H1 (cell line): ENCODE results near the gene B4GALNT1. TPM values are rescaled to one million over a fixed set of nuclear protein-coding genes. Genes with fewer than 3 reads are reported as not detected.

Experiments used
- BRCA1 ChIP-seq: IDR thresholded peaks from 2 replicates; pipeline ENCODE4 v1.6.1; 2012; ENCODE audit warnings: low read depth, low read length, improper control_type of control experiment
- CREB1 ChIP-seq: IDR thresholded peaks from 2 replicates; pipeline ENCODE4 v1.6.1; 2012; ENCODE audit warnings: inconsistent platforms
- EP300 ChIP-seq, 2 experiments: IDR thresholded peaks; 1 replicate in 1 of 2; 2 replicates in 1 of 2; pipeline ENCODE4 v1.6.1; 2011 to 2012; ENCODE audit warnings: low read depth in 2 of 2, low read length in 2 of 2, mild to moderate bottlenecking in 2 of 2, borderline replicate concordance in 1 of 2, inconsistent platforms in 1 of 2, moderate library complexity in 1 of 2
- GABPA ChIP-seq: IDR thresholded peaks from 2 replicates; pipeline ENCODE4 v1.6.1; 2011; ENCODE audit warnings: mild to moderate bottlenecking, low read length, moderate library complexity, borderline replicate concordance; ENCODE audit not compliant: insufficient read depth
- KDM1A ChIP-seq: fragments of 200-600, 300-600 bp; sonication (generic); IDR thresholded peaks from 2 replicates; pipeline ENCODE4 v1.7.1; 2016; ENCODE audit warnings: mild to moderate bottlenecking, low read length, borderline replicate concordance
- KDM5A ChIP-seq: fragments of 200-600 bp; IDR thresholded peaks from 2 replicates; pipeline ENCODE4 v1.7.1; 2012; ENCODE audit warnings: mild to moderate bottlenecking, low read length, inconsistent platforms, mixed read lengths
- MAFK ChIP-seq: IDR thresholded peaks from 2 replicates; pipeline ENCODE4 v1.6.1; 2012; ENCODE audit warnings: low read depth, mild to moderate bottlenecking, improper control_type of control experiment, low read length
- PHF8 ChIP-seq: fragments of 200-600 bp; sonication (generic); conservative IDR thresholded peaks from 2 replicates; pipeline ENCODE4 v1.7.1; 2012; ENCODE audit warnings: low read depth, mild to moderate bottlenecking, inconsistent platforms, low read length, moderate library complexity
- POU5F1 ChIP-seq: IDR thresholded peaks from 2 replicates; pipeline ENCODE4 v1.6.1; 2011; ENCODE audit warnings: low read depth, mild to moderate bottlenecking, low read length, moderate library complexity
- SP4 ChIP-seq: IDR thresholded peaks from 2 replicates; pipeline ENCODE4 v1.6.1; 2012; ENCODE audit warnings: low read length, inconsistent platforms
- SUZ12 ChIP-seq: fragments of 200-600 bp; sonication (generic); IDR thresholded peaks from 2 replicates; pipeline ENCODE4 v1.6.1; 2012; ENCODE audit warnings: mild to moderate bottlenecking, inconsistent platforms, low read length, moderate library complexity, mixed read lengths
- TAF1 ChIP-seq: IDR thresholded peaks from 2 replicates; pipeline ENCODE4 v1.6.1; 2011; ENCODE audit warnings: mild to moderate bottlenecking, low read depth, low read length
- TCF12 ChIP-seq: IDR thresholded peaks from 2 replicates; pipeline ENCODE4 v1.6.1; 2011; ENCODE audit warnings: low read depth, mild to moderate bottlenecking, low read length
- TEAD4 ChIP-seq: IDR thresholded peaks from 2 replicates; pipeline ENCODE4 v1.6.1; 2012; ENCODE audit warnings: low read depth, low read length, inconsistent platforms, mixed read lengths
- polyA plus RNA-seq, 7 experiments: library from polyadenylated mRNA; depleted of rRNA in 3 of 7; stranded (reverse) in 5 of 7; unstranded in 2 of 7; fragments of >200 nt in 5 of 7; fragments of 200-250 nt in 2 of 7; gene quantifications; 1 replicate in 5 of 7; 2 replicates in 1 of 7; 4 replicates in 1 of 7; pipeline versions ENCODE4 v1.2.1 to v1.2.3, GENCODE V29; 2011 to 2013; ENCODE audit warnings: missing spikeins in 2 of 7, mixed read lengths in 2 of 7
- total RNA-seq: library from RNA; stranded (reverse); fragmentation: NEBNext Ultra II Directional; extraction: Animal tissue kit (Norgen Biotek cat#: 25700); gene quantifications from 2 replicates; pipeline ENCODE4 v1.2.1, GENCODE V29; 2021
- TF ChIP-seq, protein P1 (sequence below): IDR thresholded peaks from 2 replicates; pipeline ENCODE4 v1.6.1; 2012; ENCODE audit warnings: low read length, inconsistent platforms

The B4GALNT1 gene
- total and polyA plus RNA-seq, 2 of the 8 experiments (the other 6 are each of a cell fraction or from before 2014, with no cell fraction given): 1.5 to 2.3 TPM

DNA sequence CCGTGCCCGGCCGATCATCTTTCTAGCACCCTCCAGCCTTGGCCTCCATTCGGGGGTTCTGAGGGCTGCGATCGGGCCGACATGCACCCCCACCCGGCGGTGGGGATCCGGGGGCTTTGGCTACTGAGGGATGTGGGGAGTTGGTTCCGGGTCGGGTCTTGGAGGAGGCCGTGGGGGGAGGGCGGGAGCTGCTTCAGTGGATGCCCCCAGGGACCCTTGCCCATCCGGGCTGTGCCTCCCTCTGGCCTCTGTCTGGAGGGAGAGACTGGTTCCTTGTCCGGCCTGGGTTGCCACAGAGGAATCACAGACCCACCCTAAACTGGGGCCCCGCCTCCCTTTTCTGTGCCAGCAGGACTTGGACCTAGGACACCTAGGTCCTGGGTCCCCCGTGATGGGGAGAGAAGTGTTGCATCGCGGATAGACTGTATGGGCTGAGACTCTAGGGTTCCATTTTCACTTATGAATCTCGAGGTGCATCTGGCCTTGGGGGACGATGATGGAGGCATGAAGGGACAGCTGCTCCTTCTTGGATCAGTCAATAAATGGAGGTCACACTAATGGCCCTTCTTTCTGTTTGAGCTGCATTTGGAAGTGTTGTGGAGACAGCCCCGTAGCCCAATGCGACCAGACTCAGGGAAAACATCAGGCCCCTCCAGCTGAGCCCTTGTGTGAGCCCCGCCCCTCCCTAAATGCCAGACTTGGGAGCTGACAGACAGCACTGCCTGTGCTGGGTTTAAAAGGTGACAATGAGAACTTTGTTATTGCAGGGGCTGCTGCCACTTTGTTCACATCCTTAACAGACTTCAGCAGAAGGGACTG lies 27.8 kb downstream of the B4GALNT1 start (continued):
- TF ChIP-seq MAFK (no peak), SUZ12 (no peak), KDM1A (no peak), TCF12 (no peak), POU5F1 (no peak), TAF1 (peak; percentile 65; the same call in 1 of the 2 replicates), BRCA1 (no peak), EP300 (IDR thresholded peaks at IDR 0.05; ENCODE audit: borderline replicate concordance in 1 of 2, low read depth in 2 of 2, low read length in 2 of 2) (no peak), PHF8 (0 out of 2 replicates have a peak, but pooled peaks have one; percentile 34), TEAD4 (no peak), CREB1 (no peak), SP4 (no peak), KDM5A (no peak), GABPA (no peak)
- TF ChIP-seq, protein P1, sequence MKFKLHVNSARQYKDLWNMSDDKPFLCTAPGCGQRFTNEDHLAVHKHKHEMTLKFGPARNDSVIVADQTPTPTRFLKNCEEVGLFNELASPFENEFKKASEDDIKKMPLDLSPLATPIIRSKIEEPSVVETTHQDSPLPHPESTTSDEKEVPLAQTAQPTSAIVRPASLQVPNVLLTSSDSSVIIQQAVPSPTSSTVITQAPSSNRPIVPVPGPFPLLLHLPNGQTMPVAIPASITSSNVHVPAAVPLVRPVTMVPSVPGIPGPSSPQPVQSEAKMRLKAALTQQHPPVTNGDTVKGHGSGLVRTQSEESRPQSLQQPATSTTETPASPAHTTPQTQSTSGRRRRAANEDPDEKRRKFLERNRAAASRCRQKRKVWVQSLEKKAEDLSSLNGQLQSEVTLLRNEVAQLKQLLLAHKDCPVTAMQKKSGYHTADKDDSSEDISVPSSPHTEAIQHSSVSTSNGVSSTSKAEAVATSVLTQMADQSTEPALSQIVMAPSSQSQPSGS: no peak
